ENCODE measurements around the gene GPR153.

The GPR153 gene

GRCh38 chr1:6246497-6247467 is 14.1 kb downstream of the GPR153 start:
- DNase-seq = peak; percentile 53

- no peak for DNase-seq
Observed at GRCh38 chr1:6245869-6246496, 14.9 kb downstream of the GPR153 start.

GRCh38 chr1:6245086-6245868 is 15.6 kb downstream of the GPR153 start:
- peak; percentile 72 for DNase-seq

GRCh38 chr1:6244401-6245049 is 16.4 kb downstream of the GPR153 start:
- DNase-seq = no peak

- DNase-seq = no peak
Observed at GRCh38 chr1:6243993-6244392, 16.9 kb downstream of the GPR153 start, which contains the start of gene HES3. Gene HES3, plus strand, starts transcription at chr1:6244179. Its CDS starts 187 bp downstream, at chr1:6244366.

- no peak for DNase-seq
Observed at GRCh38 chr1:6243053-6243834, 17.7 kb downstream of the GPR153 start.

GRCh38 chr1:6241887-6242740 is 18.8 kb downstream of the GPR153 start:
- no peak for DNase-seq

GRCh38 chr1:6241107-6241886 is 19.6 kb downstream of the GPR153 start:
- DNase-seq = no peak

- DNase-seq = no peak
Observed at GRCh38 chr1:6239950-6240768, 20.7 kb downstream of the GPR153 start.

GRCh38 chr1:6239213-6239752 is 21.6 kb downstream of the GPR153 start:
- no peak for DNase-seq

- no peak for DNase-seq
Observed at GRCh38 chr1:6237093-6237492, 23.8 kb downstream of the GPR153 start.

GRCh38 chr1:6235296-6235677 is 25.6 kb downstream of the GPR153 start:
- DNase-seq = no peak

GRCh38 chr1:6234502-6235295 is 26.2 kb downstream of the GPR153 start:
- DNase-seq = no peak

- no peak for DNase-seq
Observed at GRCh38 chr1:6233376-6233775, 27.5 kb downstream of the GPR153 start.

- DNase-seq = no peak
Observed at GRCh38 chr1:6225651-6226050, 35.2 kb downstream of the GPR153 start.

GRCh38 chr1:6224718-6225117 is 36.2 kb downstream of the GPR153 start:
- no peak for DNase-seq

GRCh38 chr1:6223617-6224016 is 37.3 kb downstream of the GPR153 start:
- DNase-seq = no peak

- DNase-seq = no peak
Observed at GRCh38 chr1:6222636-6223035, 38.3 kb downstream of the GPR153 start.

Data from GDM1 (cell line).